Adipose tissue (tissue), 3 donors: ENCODE measurements around the gene IKBKG. TPM values are rescaled to one million over a fixed set of nuclear protein-coding genes. Genes with fewer than 3 reads are reported as not detected.
"Not testable (repeated sequence)": the region's sequence is repeated elsewhere in the genome, so short reads cannot be mapped to it uniquely, and the experiment has no call there.

Source experiments
- H3K27ac ChIP-seq: one replicate; pipeline ENCODE4 v1.5.1; 2013; ENCODE audit warnings: low read depth, low read length
- WGBS, 3 donors: extraction: QIAGEN DNeasy Blood & Tissue Kit; methylation state at CpG; one replicate each; pipeline ENCODE4 v1.1.7; 2013; 5-methylcytosine and 5-hydroxymethylcytosine counted together
- polyA plus RNA-seq, 3 donors: library from polyadenylated mRNA; stranded (reverse); fragments of 200-250 nt; gene quantifications; one replicate each; pipeline ENCODE4 v1.2.3, GENCODE V29; 2013
- donor health status: healthy with polysubstance abuse.
- donor health status: Bipolar disorder and iron deficiency.
- donor health status: healthy.

Gene IKBKG
- polyA plus RNA-seq, 3 donors, result 10.6 to 29.0 (median 20.2) TPM

GRCh38 chrX:154595559-154596249 is 48.3 kb downstream of the IKBKG start:
- 48 to 53% (median 52%) methylated on average over 2 of the region's 2 CpGs for WGBS, 3 donors

DNA sequence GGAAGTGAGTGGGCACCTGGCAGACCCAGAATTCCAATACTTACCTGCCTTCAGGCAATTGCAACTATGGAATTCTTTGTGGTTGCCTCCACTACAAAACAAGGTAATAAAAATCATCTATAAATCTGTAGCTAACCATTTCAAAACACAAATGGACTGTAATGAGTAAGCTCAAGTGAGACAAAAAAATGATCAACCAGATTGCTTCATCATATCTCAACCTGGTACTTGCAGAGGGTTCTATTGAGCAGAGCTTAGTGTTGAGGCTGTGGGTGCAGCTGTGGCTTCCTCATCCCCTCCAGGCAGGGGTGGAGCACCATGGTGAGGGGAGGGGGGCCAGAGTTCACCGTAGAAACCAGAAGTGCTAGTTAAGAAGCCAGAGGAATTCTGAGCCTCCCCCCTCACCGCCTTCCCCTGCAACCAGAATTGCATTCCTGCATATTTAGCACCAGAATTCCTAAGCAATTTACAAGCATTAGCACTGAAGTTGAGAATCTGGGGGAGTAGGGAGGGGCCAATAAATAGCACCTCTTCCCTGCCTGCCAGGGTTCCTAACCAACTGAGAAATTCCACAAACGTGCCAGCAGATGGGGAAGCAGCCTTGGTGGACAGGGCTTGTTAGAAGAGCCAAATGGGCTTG is 49.0 kb downstream of the IKBKG start:
- H3K27ac ChIP-seq, result no peak overlapping the region
- WGBS, 3 donors, result 5 to 19% (median 10%) methylated on average over 3 of the region's 3 CpGs

More at GRCh38 chrX:154595559-154596249, 48.3 kb downstream of the IKBKG start:
- no peak overlapping the region for H3K27ac ChIP-seq

DNA sequence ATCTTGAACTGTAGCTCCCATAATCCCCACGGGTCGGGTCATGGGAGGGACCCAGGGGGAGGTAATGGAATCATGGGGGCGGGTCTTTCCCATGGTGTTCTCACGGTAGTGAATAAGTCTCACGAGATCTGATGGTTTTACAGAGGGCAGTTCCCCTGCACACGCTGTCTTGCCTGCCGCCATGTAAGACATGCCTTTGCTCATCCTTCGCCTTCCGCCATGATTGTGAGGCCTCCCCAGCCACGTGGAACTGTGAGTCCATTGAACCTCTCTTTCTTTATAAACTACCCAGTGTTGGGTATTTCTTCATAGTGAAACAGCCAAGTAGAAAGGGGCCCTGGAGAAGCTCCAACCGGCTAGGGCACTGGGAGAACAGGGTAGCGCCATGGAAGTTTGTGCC is 49.8 kb downstream of the IKBKG start:
- WGBS, 3 donors, result 85 to 91% (median 88%) methylated on average over 12 of the region's 12 CpGs

GRCh38 chrX:154598656-154599055 is 51.2 kb downstream of the IKBKG start:
- no peak overlapping the region for H3K27ac ChIP-seq

More for the DNA sequence above, 49.8 kb downstream of the IKBKG start:
- no peak overlapping the region for H3K27ac ChIP-seq

GRCh38 chrX:154599531-154599930 is 52.1 kb downstream of the IKBKG start:
- H3K27ac ChIP-seq, result no peak overlapping the region
- WGBS, 3 donors, result 84 to 95% (median 92%) methylated on average over 2 to 14 of the region's 14 CpGs

More at GRCh38 chrX:154598656-154599055, 51.2 kb downstream of the IKBKG start:
- WGBS, 3 donors, result 83 to 95% (median 83%) methylated on average over 8 of the region's 8 CpGs

- H3K27ac ChIP-seq, result no peak overlapping the region
- 73 to 76% (median 74%) methylated on average over 12 to 15 of the region's 15 CpGs for WGBS, 3 donors
Observed at GRCh38 chrX:154600759-154601374, 53.4 kb downstream of the IKBKG start.

GRCh38 chrX:154602226-154602625 is 54.8 kb downstream of the IKBKG start:
- no peak overlapping the region for H3K27ac ChIP-seq
- 77 to 83% (median 81%) methylated on average over 9 to 13 of the region's 13 CpGs for WGBS, 3 donors

DNA sequence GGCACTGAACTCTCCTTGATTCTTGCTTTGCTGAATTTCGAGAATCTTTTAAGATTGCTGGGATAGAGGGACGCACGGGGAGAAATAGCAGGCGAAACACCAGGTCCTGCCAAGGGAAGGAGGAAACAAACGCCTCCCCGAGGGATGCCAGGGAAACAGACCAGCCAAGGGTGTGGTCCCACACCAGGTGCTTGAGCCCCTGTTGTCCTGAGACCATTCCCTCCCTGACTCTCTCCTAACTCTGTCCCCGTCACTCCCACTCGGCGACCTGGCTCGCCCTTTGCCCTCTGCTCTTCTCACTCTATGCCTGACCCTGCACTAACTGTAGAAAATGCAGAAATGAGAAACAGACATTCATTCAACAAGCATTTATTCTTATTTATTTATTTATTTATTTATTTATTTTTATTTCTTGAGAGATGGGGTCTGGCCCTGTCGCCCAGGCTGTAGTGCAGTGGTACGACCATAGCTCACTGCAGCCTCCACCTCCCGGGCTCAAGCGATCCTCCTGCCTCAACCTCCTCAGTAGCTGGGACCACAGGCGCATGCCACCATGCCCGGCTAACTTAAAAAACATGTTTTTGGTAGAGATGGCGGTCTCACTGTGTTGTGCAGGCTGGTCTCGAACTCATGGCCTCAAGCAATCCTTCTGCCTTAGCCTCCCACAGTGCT is 55.5 kb downstream of the IKBKG start:
- H3K27ac ChIP-seq, result no peak overlapping the region
- 87 to 92% (median 88%) methylated on average over 18 of the region's 18 CpGs for WGBS, 3 donors

- 76 to 81% (median 78%) methylated on average over 11 to 13 of the region's 13 CpGs for WGBS, 3 donors
- H3K27ac ChIP-seq, result no peak overlapping the region
Observed at GRCh38 chrX:154603438-154604430, 56.3 kb downstream of the IKBKG start.

GRCh38 chrX:154605566-154605965 is 58.1 kb downstream of the IKBKG start:
- WGBS, 3 donors, result 70 to 92% (median 83%) methylated on average over 6 of the region's 6 CpGs

GRCh38 chrX:154607370-154607769 is 60.0 kb downstream of the IKBKG start:
- WGBS, 3 donors, result 57 to 63% (median 63%) methylated on average over 6 of the region's 6 CpGs

More at GRCh38 chrX:154605566-154605965, 58.1 kb downstream of the IKBKG start:
- no peak overlapping the region for H3K27ac ChIP-seq

GRCh38 chrX:154607976-154608375 is 60.6 kb downstream of the IKBKG start:
- WGBS, 3 donors, result 75 to 81% (median 79%) methylated on average over 9 to 10 of the region's 11 CpGs
- not testable (repeated sequence) for H3K27ac ChIP-seq

More at GRCh38 chrX:154607370-154607769, 60.0 kb downstream of the IKBKG start:
- no peak overlapping the region for H3K27ac ChIP-seq

DNA sequence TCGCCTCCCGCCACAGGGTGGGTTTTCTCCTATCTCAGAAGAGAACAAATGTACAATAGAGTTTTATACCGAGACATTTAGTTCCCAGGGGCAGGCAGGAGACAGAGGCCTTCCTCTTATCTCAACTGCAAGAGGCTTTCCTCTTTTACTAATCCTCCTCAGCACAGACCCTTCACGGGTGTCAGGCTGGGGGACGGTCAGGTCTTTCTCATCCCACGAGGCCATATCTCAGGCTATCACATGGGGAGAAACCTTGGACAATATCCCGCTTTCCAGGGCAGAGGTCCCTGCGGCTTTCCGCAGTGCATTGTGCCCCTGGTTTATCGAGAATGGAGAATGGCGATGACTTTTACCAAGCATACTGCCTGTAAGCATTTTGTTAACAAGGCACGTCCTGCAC is 61.4 kb downstream of the IKBKG start:
- WGBS, 3 donors, result 70 to 76% (median 73%) methylated on average over 12 of the region's 12 CpGs
- not testable (repeated sequence) for H3K27ac ChIP-seq

GRCh38 chrX:154611146-154611545 is 63.7 kb downstream of the IKBKG start:
- 88 to 96% (median 92%) methylated on average over 12 of the region's 12 CpGs for WGBS, 3 donors
- not testable (repeated sequence) for H3K27ac ChIP-seq

- WGBS, 3 donors, result 11 to 26% (median 18%) methylated on average over 4 to 5 of the region's 12 CpGs
Observed at GRCh38 chrX:154613586-154613985, 66.2 kb downstream of the IKBKG start.

More at GRCh38 chrX:154613586-154613985, 66.2 kb downstream of the IKBKG start:
- not testable (repeated sequence) for H3K27ac ChIP-seq
